ENCODE results near the gene CUL5. TPM values are rescaled to one million over a fixed set of nuclear protein-coding genes. Genes with fewer than 3 reads are reported as not detected.
"Not testable (repeated sequence)": the region's sequence is repeated elsewhere in the genome, so short reads cannot be mapped to it uniquely, and the experiment has no call there.

CUL5 gene
- total and polyA plus RNA-seq, 2 experiments from 2014 or later: 32.5 to 58.1 TPM

DNA sequence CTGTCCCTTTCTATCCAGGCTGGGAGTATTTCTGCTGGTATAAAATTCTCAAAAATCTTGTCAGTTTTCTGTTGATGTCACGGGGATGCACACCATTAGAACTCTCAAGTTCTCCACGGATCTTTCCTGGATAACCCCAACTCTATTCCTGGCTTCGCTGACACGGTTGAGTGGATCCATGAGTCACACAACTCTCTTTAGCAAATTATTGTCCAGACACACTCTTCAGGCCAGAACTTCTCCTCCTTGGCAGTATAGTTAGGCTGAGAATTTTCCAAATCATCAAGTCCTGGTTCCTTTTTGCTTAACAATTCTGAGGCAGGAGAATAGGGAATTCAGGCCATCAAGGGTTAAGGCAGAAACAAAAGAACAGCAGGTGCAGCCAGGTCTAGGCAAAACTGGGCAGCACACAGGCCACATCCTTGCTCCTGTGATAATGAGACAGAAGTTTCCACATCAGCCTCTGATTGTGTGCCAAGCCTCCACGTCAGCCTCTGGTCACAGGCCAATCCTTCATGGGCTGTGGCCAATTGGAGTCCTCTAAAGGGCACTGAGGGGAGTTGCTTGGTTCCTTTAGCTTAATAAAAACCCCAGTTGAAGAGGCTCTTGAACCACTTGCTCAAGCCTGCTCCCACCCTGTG lies 106.9 kb downstream of the CUL5 start:
- no peaks in the 10 kb centered on the region for H3K36me3 ChIP-seq
- DNase-seq (ENCODE audit: low read depth in 1 of 2, low spot score in 1 of 2): peak; percentile 21 to 92
- no peak overlapping the region for H3K4me3 ChIP-seq
- no peaks in the 10 kb centered on the region for H3K4me1 ChIP-seq (ENCODE audit: low read depth)
- no peaks in the 10 kb centered on the region for H3K9me3 ChIP-seq (ENCODE audit: low read depth)
- TF ChIP-seq, protein P1, sequence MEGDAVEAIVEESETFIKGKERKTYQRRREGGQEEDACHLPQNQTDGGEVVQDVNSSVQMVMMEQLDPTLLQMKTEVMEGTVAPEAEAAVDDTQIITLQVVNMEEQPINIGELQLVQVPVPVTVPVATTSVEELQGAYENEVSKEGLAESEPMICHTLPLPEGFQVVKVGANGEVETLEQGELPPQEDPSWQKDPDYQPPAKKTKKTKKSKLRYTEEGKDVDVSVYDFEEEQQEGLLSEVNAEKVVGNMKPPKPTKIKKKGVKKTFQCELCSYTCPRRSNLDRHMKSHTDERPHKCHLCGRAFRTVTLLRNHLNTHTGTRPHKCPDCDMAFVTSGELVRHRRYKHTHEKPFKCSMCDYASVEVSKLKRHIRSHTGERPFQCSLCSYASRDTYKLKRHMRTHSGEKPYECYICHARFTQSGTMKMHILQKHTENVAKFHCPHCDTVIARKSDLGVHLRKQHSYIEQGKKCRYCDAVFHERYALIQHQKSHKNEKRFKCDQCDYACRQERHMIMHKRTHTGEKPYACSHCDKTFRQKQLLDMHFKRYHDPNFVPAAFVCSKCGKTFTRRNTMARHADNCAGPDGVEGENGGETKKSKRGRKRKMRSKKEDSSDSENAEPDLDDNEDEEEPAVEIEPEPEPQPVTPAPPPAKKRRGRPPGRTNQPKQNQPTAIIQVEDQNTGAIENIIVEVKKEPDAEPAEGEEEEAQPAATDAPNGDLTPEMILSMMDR (IDR thresholded peaks at IDR 0.05; ENCODE audit: low read depth, low read length): no peak
- no peaks in the 10 kb centered on the region for H3K27me3 ChIP-seq
- peak overlapping the region; percentile 46 for H3K27ac ChIP-seq

DNA sequence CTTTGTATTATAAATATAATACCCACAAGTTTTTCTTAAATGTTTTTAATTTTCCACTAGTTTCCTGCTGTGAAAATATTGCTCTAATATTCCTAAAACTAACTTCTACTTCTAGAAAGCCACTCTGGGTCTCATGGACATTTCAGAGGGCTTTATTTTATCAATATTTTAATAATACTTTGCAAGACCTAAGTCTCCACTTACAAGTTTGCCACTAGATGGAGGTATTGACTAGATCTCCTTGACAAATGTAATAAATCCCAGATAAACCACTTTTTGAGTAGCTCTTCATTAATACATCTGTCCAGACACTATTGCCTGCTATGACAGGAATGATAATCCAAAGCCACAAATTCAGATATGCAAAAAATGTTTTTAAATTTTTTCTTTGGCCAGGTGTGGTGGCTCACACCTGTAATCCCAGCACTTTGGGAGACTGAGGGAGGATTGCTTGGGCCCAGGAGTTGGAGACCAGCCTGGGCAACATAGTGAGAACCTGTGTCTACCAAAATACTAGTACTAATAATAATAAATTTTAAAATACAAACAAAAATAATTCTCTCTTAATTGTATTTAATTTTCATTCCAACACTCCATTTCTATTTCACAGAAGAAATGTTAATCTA lies 109.2 kb downstream of the CUL5 start:
- peaks cover 8% of the 10 kb centered on the region for H3K4me1 ChIP-seq (ENCODE audit: low read depth)
- DNase-seq (ENCODE audit: low read depth in 1 of 2, low spot score in 1 of 2): peak; percentile 21 to 78
- H3K4me3 ChIP-seq: no peak overlapping the region
- no peaks in the 10 kb centered on the region for H3K27me3 ChIP-seq
- H3K27ac ChIP-seq: no peak overlapping the region
- H3K9me3 ChIP-seq (ENCODE audit: low read depth): no peaks in the 10 kb centered on the region
- TF ChIP-seq, protein P1 (IDR thresholded peaks at IDR 0.05; ENCODE audit: low read depth, low read length): peak; percentile 53
- H3K36me3 ChIP-seq: no peaks in the 10 kb centered on the region

DNA sequence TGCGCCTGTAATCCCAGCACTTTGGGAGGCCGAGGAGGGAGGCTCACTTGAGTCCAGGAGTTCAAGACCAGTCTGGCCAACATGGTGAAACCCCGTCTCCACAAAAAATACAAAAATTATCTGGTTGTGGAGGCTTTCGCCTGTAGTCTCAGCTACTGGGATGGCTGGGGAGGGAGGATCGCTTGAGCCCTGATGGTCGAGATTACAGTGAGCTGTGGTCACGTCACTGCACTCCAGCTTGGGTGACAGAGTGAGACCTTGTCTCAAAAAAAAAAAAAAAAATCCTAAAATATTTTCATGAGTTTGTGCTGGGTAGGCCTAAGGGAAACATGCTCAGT lies 112.2 kb downstream of the CUL5 start:
- H3K4me3 ChIP-seq: peak overlapping the region; percentile 44
- not testable (repeated sequence) for H3K27ac ChIP-seq; H3K36me3 ChIP-seq; H3K4me1 ChIP-seq (ENCODE audit: low read depth); H3K9me3 ChIP-seq (ENCODE audit: low read depth); H3K27me3 ChIP-seq; DNase-seq (ENCODE audit: low read depth in 1 of 2, low spot score in 1 of 2)

DNA sequence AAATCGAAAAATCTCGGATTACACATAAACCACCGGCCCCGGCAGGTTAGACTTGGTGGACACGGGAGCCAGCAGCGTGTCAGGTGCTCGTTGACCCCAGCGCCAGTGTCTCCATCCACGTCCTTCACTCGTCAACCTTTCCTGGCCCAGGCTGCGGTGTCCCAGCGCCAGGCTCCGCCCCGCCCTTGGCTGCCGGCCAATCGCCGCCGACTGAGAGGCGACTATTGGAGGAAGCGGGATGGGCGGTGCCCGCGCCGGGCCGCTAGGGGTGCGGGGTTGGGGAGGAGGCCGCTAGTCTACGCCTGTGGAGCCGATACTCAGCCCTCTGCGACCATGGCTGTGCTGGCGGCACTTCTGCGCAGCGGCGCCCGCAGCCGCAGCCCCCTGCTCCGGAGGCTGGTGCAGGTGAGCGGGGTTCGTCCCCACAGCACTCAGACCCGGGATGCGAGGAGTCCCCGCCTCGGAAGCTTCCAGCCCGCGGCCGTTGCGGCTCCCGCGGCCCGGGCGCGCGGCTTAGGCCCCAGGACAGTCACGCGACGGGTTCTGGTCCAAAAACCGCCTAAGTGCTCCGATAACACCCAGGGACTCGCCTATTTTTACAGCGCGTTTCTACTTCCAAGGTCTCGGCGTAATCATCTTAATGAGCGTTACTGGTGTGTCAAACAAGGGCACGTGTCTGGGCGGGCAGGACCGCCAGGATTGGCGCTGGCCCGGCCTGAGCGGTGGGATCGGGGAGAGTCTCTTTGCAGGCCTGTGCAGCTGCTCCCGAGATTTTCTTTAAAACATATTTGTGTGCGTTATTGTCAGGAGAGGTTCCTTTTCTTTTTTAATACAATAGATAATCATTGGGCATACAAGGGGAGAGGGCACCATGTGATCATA lies 112.8 kb downstream of the CUL5 start, which contains the start of gene ACAT1:
ACAT1 (plus strand) TSS at position 294 of the 882 bp plus-strand sequence; CDS start at position 334, 40 bp downstream.
- no peaks in the 10 kb centered on the region for H3K27me3 ChIP-seq
- H3K9me3 ChIP-seq (ENCODE audit: low read depth): no peaks in the 10 kb centered on the region
- H3K27ac ChIP-seq: peak within 1 kb of the TSS; percentile 24
- TF ChIP-seq, protein P1 (IDR thresholded peaks at IDR 0.05; ENCODE audit: low read depth, low read length): no peak
- no peaks in the 10 kb centered on the region for H3K36me3 ChIP-seq
- peaks cover 8% of the 10 kb centered on the region for H3K4me1 ChIP-seq (ENCODE audit: low read depth)
- H3K4me3 ChIP-seq: peak within 1 kb of the TSS; percentile 44
- peak; percentile 93 to 95 for DNase-seq (ENCODE audit: low read depth in 1 of 2, low spot score in 1 of 2)

DNA sequence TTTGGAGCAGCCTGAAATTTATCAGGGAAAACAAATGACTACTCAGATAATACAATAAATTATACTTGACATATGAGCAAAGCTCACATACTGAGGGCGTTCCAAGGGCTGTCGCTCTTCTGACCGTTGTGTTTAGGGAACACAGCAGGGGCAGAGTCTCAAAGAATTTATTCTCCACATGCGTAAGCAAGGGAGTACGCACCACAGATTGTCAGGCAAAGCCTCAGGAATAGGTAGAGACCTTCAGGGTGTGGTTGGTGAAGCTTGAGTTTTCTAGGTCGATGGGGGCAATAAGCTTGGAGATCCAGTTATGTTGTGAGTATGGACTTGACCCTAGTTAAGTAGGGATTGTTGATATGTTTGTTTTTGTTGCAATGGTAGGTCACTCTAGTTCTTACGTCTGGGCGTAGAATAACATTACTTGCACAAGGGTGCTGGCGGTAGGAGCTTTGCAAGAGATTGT lies 113.5 kb downstream of the CUL5 start:
- H3K4me3 ChIP-seq: peak overlapping the region; percentile 44
- H3K27ac ChIP-seq: no peak overlapping the region
- H3K27me3 ChIP-seq: no peaks in the 10 kb centered on the region
- TF ChIP-seq, protein P1 (IDR thresholded peaks at IDR 0.05; ENCODE audit: low read depth, low read length): no peak
- DNase-seq (ENCODE audit: low read depth in 1 of 2, low spot score in 1 of 2): peak in 1 of 2 donors; percentile 32
- no peaks in the 10 kb centered on the region for H3K9me3 ChIP-seq (ENCODE audit: low read depth)
- peaks cover 8% of the 10 kb centered on the region for H3K4me1 ChIP-seq (ENCODE audit: low read depth)
- no peaks in the 10 kb centered on the region for H3K36me3 ChIP-seq

Data from cardiac muscle cell (in vitro differentiated cells and primary cell).